ENCODE data around the gene REEP5. TPM values are rescaled to one million over a fixed set of nuclear protein-coding genes. Genes with fewer than 3 reads are reported as not detected.
"Not testable (repeated sequence)": the region's sequence is repeated elsewhere in the genome, so short reads cannot be mapped to it uniquely, and the experiment has no call there.

The REEP5 gene
- polyA plus RNA-seq, 2 donors, result 25.4 to 36.8 TPM

DNA sequence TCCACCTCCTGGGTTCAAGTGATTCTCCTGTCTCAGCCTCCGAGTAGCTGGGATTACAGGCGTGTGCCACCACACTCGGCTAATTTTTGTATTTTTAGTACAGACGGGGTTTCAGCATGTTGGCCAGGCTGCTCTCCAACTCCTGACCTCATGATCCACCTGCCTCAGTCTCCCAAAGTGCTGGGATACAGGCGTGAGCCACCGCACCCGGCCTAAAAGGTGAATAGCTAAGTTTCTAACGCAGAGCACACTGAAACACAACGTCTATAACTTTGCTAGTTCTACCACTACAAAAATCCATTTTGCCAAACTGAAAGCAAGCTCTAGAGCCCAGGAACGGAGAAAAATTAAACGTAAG lies 61.5 kb downstream of the REEP5 start:
- peak overlapping the region; percentile 71 to 85 for H3K27ac ChIP-seq (ENCODE audit: low read depth in 2 of 2, low read length in 1 of 2)
- 74 to 75% methylated on average over 11 of the region's 11 CpGs for WGBS, 2 donors

GRCh38 chr5:112857866-112858265 lies 64.2 kb downstream of the REEP5 start:
- no peak overlapping the region for H3K4me3 ChIP-seq (ENCODE audit: low read depth in 1 of 2, low read length in 2 of 2)
- no peaks in the 10 kb centered on the region for H3K4me1 ChIP-seq (ENCODE audit: control insufficient read depth in 2 of 2, insufficient read depth in 2 of 2, low read length in 1 of 2)
- H3K36me3 ChIP-seq (ENCODE audit: control insufficient read depth in 2 of 2, insufficient read depth in 2 of 2, low read length in 1 of 2), result no peaks in the 10 kb centered on the region
- H3K27ac ChIP-seq (ENCODE audit: low read depth in 2 of 2, low read length in 1 of 2), result no peak overlapping the region
- H3K9me3 ChIP-seq (ENCODE audit: control insufficient read depth in 2 of 2, insufficient read depth in 1 of 2, low read depth in 1 of 2, low read length in 1 of 2), result no peaks in the 10 kb centered on the region
- no peaks in the 10 kb centered on the region for H3K27me3 ChIP-seq (ENCODE audit: control insufficient read depth in 1 of 2, insufficient read depth in 2 of 2, low read length in 2 of 2)

More for the DNA sequence above, 61.5 kb downstream of the REEP5 start:
- not testable (repeated sequence) for H3K4me1 ChIP-seq (ENCODE audit: control insufficient read depth in 2 of 2, insufficient read depth in 2 of 2, low read length in 1 of 2); H3K36me3 ChIP-seq (ENCODE audit: control insufficient read depth in 2 of 2, insufficient read depth in 2 of 2, low read length in 1 of 2); H3K9me3 ChIP-seq (ENCODE audit: control insufficient read depth in 2 of 2, insufficient read depth in 1 of 2, low read depth in 1 of 2, low read length in 1 of 2); H3K27me3 ChIP-seq (ENCODE audit: control insufficient read depth in 1 of 2, insufficient read depth in 2 of 2, low read length in 2 of 2)
- H3K4me3 ChIP-seq (ENCODE audit: low read depth in 1 of 2, low read length in 2 of 2), result peak overlapping the region; percentile 77 to 84

DNA sequence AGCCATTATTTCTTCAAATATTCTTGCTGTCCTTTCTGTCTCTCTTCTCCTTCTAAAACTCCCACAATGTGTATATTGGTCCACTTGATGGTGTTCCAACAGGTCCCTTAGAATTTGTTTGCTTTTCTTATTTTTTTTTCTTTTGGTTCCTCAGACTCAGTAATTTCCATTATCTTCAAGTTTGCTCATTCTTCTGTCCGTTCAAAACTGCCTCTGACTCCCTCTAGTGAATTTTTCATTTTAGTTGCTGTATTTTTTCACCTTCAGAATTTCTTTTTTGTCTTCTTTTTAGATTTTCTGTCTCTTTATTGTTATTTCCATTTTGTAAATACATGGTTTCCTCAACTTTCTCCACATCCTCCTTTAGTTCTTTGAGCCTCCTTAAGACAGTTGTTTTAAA lies 67.4 kb downstream of the REEP5 start:
- Histone ChIP-seq H3K4me3 (ENCODE audit: low read depth in 1 of 2, low read length in 2 of 2) (no peak overlapping the region), H3K27ac (ENCODE audit: low read depth in 2 of 2, low read length in 1 of 2) (no peak overlapping the region), H3K36me3 (ENCODE audit: control insufficient read depth in 2 of 2, insufficient read depth in 2 of 2, low read length in 1 of 2) (no peaks in the 10 kb centered on the region), H3K9me3 (ENCODE audit: control insufficient read depth in 2 of 2, insufficient read depth in 1 of 2, low read depth in 1 of 2, low read length in 1 of 2) (no peaks in the 10 kb centered on the region), H3K4me1 (ENCODE audit: control insufficient read depth in 2 of 2, insufficient read depth in 2 of 2, low read length in 1 of 2) (no peaks in the 10 kb centered on the region), H3K27me3 (ENCODE audit: control insufficient read depth in 1 of 2, insufficient read depth in 2 of 2, low read length in 2 of 2) (no peaks in the 10 kb centered on the region)
- WGBS, 2 donors, result 67 to 70% methylated on average over 1 of the region's 1 CpG

DNA sequence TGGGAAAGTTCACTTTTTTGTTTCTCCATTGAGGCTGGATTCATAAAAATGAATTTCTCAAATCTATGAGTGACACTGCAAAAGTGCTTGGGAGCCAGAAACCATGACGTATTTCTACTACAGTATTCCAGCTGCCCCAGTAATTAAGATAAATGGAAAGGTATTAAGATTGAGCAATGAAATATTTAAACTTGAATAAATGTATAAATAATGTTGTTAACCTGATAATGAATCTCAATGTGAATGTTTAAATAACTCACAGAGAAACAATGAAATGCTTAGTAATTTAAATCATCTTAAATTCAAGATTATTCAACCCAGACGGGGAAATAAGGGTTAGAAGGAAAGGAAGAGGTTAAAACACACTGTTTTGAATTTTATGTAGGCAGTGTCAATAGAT lies 72.1 kb downstream of the REEP5 start:
- no peak overlapping the region for H3K4me3 ChIP-seq (ENCODE audit: low read depth in 1 of 2, low read length in 2 of 2)
- no peak overlapping the region for H3K27ac ChIP-seq (ENCODE audit: low read depth in 2 of 2, low read length in 1 of 2)
- no peaks in the 10 kb centered on the region for H3K4me1 ChIP-seq (ENCODE audit: control insufficient read depth in 2 of 2, insufficient read depth in 2 of 2, low read length in 1 of 2)
- WGBS, 2 donors, result 42 to 59% methylated on average over 2 of the region's 2 CpGs
- no peaks in the 10 kb centered on the region for H3K36me3 ChIP-seq (ENCODE audit: control insufficient read depth in 2 of 2, insufficient read depth in 2 of 2, low read length in 1 of 2)
- no peaks in the 10 kb centered on the region for H3K9me3 ChIP-seq (ENCODE audit: control insufficient read depth in 2 of 2, insufficient read depth in 1 of 2, low read depth in 1 of 2, low read length in 1 of 2)
- H3K27me3 ChIP-seq (ENCODE audit: control insufficient read depth in 1 of 2, insufficient read depth in 2 of 2, low read length in 2 of 2), result no peaks in the 10 kb centered on the region

DNA sequence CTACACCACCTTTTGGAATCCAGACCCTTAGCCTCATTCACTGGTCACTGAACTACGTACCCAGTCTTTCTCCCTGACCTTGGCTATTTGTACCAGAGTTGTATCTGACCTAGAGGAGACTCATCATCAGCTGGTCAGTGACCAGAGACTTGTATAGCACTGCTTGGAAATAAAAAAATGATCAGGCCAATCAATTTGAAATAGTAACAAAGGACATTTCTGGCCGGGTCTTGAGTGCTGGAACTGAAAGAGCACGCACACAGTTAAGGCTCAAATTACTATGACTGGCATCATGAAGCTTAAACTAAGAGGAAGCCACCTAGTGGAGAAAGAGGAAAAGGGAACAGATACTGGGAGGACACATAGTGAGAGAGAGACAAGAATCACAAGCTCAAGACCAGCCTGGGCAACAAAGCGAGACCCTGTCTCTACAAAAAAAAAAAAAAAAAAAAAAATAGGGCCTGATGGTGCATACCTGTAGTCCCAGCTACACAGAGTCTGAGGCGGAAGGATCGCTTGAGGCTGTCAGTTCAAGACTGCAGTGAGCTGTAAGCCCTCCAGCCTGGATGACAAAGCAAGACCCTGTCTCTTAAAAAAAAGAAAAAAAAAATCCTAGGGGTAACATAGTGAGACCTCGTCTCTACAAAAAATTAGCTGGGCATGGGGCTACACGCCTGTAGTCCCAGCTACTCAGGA lies 73.8 kb downstream of the REEP5 start:
- no peaks in the 10 kb centered on the region for H3K9me3 ChIP-seq (ENCODE audit: control insufficient read depth in 2 of 2, insufficient read depth in 1 of 2, low read depth in 1 of 2, low read length in 1 of 2)
- H3K27ac ChIP-seq (ENCODE audit: low read depth in 2 of 2, low read length in 1 of 2), result no peak overlapping the region
- H3K4me3 ChIP-seq (ENCODE audit: low read depth in 1 of 2, low read length in 2 of 2), result no peak overlapping the region
- H3K27me3 ChIP-seq (ENCODE audit: control insufficient read depth in 1 of 2, insufficient read depth in 2 of 2, low read length in 2 of 2), result no peaks in the 10 kb centered on the region
- no peaks in the 10 kb centered on the region for H3K4me1 ChIP-seq (ENCODE audit: control insufficient read depth in 2 of 2, insufficient read depth in 2 of 2, low read length in 1 of 2)
- WGBS, 2 donors, result 47 to 57% methylated on average over 8 of the region's 8 CpGs
- H3K36me3 ChIP-seq (ENCODE audit: control insufficient read depth in 2 of 2, insufficient read depth in 2 of 2, low read length in 1 of 2), result no peaks in the 10 kb centered on the region

- Histone ChIP-seq H3K9me3 (ENCODE audit: control insufficient read depth in 2 of 2, insufficient read depth in 1 of 2, low read depth in 1 of 2, low read length in 1 of 2) (no peaks in the 10 kb centered on the region), H3K27ac (ENCODE audit: low read depth in 2 of 2, low read length in 1 of 2) (no peak overlapping the region), H3K4me1 (ENCODE audit: control insufficient read depth in 2 of 2, insufficient read depth in 2 of 2, low read length in 1 of 2) (no peaks in the 10 kb centered on the region), H3K36me3 (ENCODE audit: control insufficient read depth in 2 of 2, insufficient read depth in 2 of 2, low read length in 1 of 2) (no peaks in the 10 kb centered on the region), H3K4me3 (ENCODE audit: low read depth in 1 of 2, low read length in 2 of 2) (no peak overlapping the region), H3K27me3 (ENCODE audit: control insufficient read depth in 1 of 2, insufficient read depth in 2 of 2, low read length in 2 of 2) (no peaks in the 10 kb centered on the region)
These were observed 74.7 kb downstream of the REEP5 start for GRCh38 chr5:112847306-112847705.

- H3K4me1 ChIP-seq (ENCODE audit: control insufficient read depth in 2 of 2, insufficient read depth in 2 of 2, low read length in 1 of 2), result no peaks in the 10 kb centered on the region
- 78 to 80% methylated on average over 5 of the region's 5 CpGs for WGBS, 2 donors
These were observed 75.5 kb downstream of the REEP5 start for GRCh38 chr5:112846556-112846955.

DNA sequence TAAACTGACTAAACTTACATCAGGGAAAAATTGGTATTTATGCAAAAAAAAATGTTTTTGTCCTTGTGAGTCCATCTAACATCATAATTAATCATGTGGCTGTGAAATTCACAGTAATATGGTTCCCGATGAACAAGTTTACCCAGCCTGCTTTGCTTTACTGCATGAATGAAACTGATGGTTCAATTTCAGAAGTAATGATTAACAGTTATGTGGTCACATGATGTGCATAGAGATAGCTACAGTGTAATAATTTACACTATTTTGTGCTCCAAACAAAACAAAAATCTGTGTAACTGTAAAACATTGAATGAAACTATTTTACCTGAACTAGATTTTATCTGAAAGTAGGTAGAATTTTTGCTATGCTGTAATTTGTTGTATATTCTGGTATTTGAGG lies 77.5 kb downstream of the REEP5 start:
- H3K4me1 ChIP-seq (ENCODE audit: control insufficient read depth in 2 of 2, insufficient read depth in 2 of 2, low read length in 1 of 2), result no peaks in the 10 kb centered on the region
- H3K4me3 ChIP-seq (ENCODE audit: low read depth in 1 of 2, low read length in 2 of 2), result no peak overlapping the region
- WGBS, 2 donors, result 69 to 76% methylated on average over 1 of the region's 1 CpG
- H3K27ac ChIP-seq (ENCODE audit: low read depth in 2 of 2, low read length in 1 of 2), result no peak overlapping the region
- H3K27me3 ChIP-seq (ENCODE audit: control insufficient read depth in 1 of 2, insufficient read depth in 2 of 2, low read length in 2 of 2), result no peaks in the 10 kb centered on the region
- peaks cover 0 to 2% of the 10 kb centered on the region in 2 donors for H3K36me3 ChIP-seq (ENCODE audit: control insufficient read depth in 2 of 2, insufficient read depth in 2 of 2, low read length in 1 of 2)
- no peaks in the 10 kb centered on the region for H3K9me3 ChIP-seq (ENCODE audit: control insufficient read depth in 2 of 2, insufficient read depth in 1 of 2, low read depth in 1 of 2, low read length in 1 of 2)

More at GRCh38 chr5:112846556-112846955, 75.5 kb downstream of the REEP5 start:
- H3K27me3 ChIP-seq (ENCODE audit: control insufficient read depth in 1 of 2, insufficient read depth in 2 of 2, low read length in 2 of 2), result no peaks in the 10 kb centered on the region
- H3K36me3 ChIP-seq (ENCODE audit: control insufficient read depth in 2 of 2, insufficient read depth in 2 of 2, low read length in 1 of 2), result no peaks in the 10 kb centered on the region
- H3K4me3 ChIP-seq (ENCODE audit: low read depth in 1 of 2, low read length in 2 of 2), result no peak overlapping the region
- no peak overlapping the region for H3K27ac ChIP-seq (ENCODE audit: low read depth in 2 of 2, low read length in 1 of 2)
- H3K9me3 ChIP-seq (ENCODE audit: control insufficient read depth in 2 of 2, insufficient read depth in 1 of 2, low read depth in 1 of 2, low read length in 1 of 2), result no peaks in the 10 kb centered on the region

- no peaks in the 10 kb centered on the region for H3K4me1 ChIP-seq (ENCODE audit: control insufficient read depth in 2 of 2, insufficient read depth in 2 of 2, low read length in 1 of 2)
- no peak overlapping the region for H3K4me3 ChIP-seq (ENCODE audit: low read depth in 1 of 2, low read length in 2 of 2)
- H3K36me3 ChIP-seq (ENCODE audit: control insufficient read depth in 2 of 2, insufficient read depth in 2 of 2, low read length in 1 of 2), result peaks cover 3 to 6% of the 10 kb centered on the region in 2 donors
- H3K27me3 ChIP-seq (ENCODE audit: control insufficient read depth in 1 of 2, insufficient read depth in 2 of 2, low read length in 2 of 2), result no peaks in the 10 kb centered on the region
- 95 to 97% methylated on average over 13 of the region's 13 CpGs for WGBS, 2 donors
- H3K27ac ChIP-seq (ENCODE audit: low read depth in 2 of 2, low read length in 1 of 2), result no peak overlapping the region
- no peaks in the 10 kb centered on the region for H3K9me3 ChIP-seq (ENCODE audit: control insufficient read depth in 2 of 2, insufficient read depth in 1 of 2, low read depth in 1 of 2, low read length in 1 of 2)
These were observed 88.1 kb downstream of the REEP5 start for GRCh38 chr5:112833971-112834370.

- Histone ChIP-seq H3K36me3 (ENCODE audit: control insufficient read depth in 2 of 2, insufficient read depth in 2 of 2, low read length in 1 of 2) (peaks cover 0 to 7% of the 10 kb centered on the region in 2 donors), H3K27me3 (ENCODE audit: control insufficient read depth in 1 of 2, insufficient read depth in 2 of 2, low read length in 2 of 2) (no peaks in the 10 kb centered on the region), H3K27ac (ENCODE audit: low read depth in 2 of 2, low read length in 1 of 2) (no peak overlapping the region), H3K4me1 (ENCODE audit: control insufficient read depth in 2 of 2, insufficient read depth in 2 of 2, low read length in 1 of 2) (no peaks in the 10 kb centered on the region), H3K9me3 (ENCODE audit: control insufficient read depth in 2 of 2, insufficient read depth in 1 of 2, low read depth in 1 of 2, low read length in 1 of 2) (no peaks in the 10 kb centered on the region), H3K4me3 (ENCODE audit: low read depth in 1 of 2, low read length in 2 of 2) (no peak overlapping the region)
- 92 to 96% methylated on average over 2 of the region's 2 CpGs for WGBS, 2 donors
These were observed 91.6 kb downstream of the REEP5 start for GRCh38 chr5:112830378-112830777.
